CMK (cell line): Measurements from ENCODE around the gene TEKT5.
"Not testable (repeated sequence)": the region's sequence is repeated elsewhere in the genome, so short reads cannot be mapped to it uniquely, and the experiment has no call there.

Source experiments
- DNase-seq: peaks from one replicate; pipeline ENCODE4 v3.0.0-alpha.2; 2010; ENCODE audit warnings: low read depth

The TEKT5 gene

GRCh38 chr16:10633429-10633828 lies 61.3 kb downstream of the TEKT5 start:
- not testable (repeated sequence) for DNase-seq

- DNase-seq, result no peak
These were observed 62.8 kb downstream of the TEKT5 start for GRCh38 chr16:10631886-10632285.

GRCh38 chr16:10629592-10629963 lies 65.2 kb downstream of the TEKT5 start:
- DNase-seq, result no peak

GRCh38 chr16:10625595-10626357 lies 69.0 kb downstream of the TEKT5 start:
- no peak for DNase-seq

GRCh38 chr16:10624527-10624926 lies 70.2 kb downstream of the TEKT5 start:
- no peak for DNase-seq

- no peak for DNase-seq
These were observed 71.7 kb downstream of the TEKT5 start for GRCh38 chr16:10623059-10623458.

GRCh38 chr16:10622036-10622921 lies 72.5 kb downstream of the TEKT5 start:
- DNase-seq, result no peak

GRCh38 chr16:10621216-10621949 lies 73.3 kb downstream of the TEKT5 start:
- not testable (repeated sequence) for DNase-seq

GRCh38 chr16:10620120-10620519 lies 74.6 kb downstream of the TEKT5 start:
- no peak for DNase-seq

GRCh38 chr16:10619271-10619849 lies 75.4 kb downstream of the TEKT5 start:
- no peak for DNase-seq

- no peak for DNase-seq
These were observed 76.0 kb downstream of the TEKT5 start for GRCh38 chr16:10618710-10619209.

- DNase-seq, result no peak
These were observed 76.9 kb downstream of the TEKT5 start for GRCh38 chr16:10617662-10618420.

- DNase-seq, result no peak
These were observed 77.7 kb downstream of the TEKT5 start for GRCh38 chr16:10616756-10617640.

GRCh38 chr16:10616419-10616755 lies 78.3 kb downstream of the TEKT5 start:
- DNase-seq, result no peak

- no peak for DNase-seq
These were observed 80.0 kb downstream of the TEKT5 start for GRCh38 chr16:10614685-10615084.

- no peak for DNase-seq
These were observed 80.8 kb downstream of the TEKT5 start for GRCh38 chr16:10613785-10614485.

GRCh38 chr16:10612649-10613179 lies 82.0 kb downstream of the TEKT5 start:
- DNase-seq, result no peak

- DNase-seq, result no peak
These were observed 82.8 kb downstream of the TEKT5 start for GRCh38 chr16:10611825-10612342.
